GM11168 (cell line): ENCODE data around the gene EPHB6.

Experiments used
- in situ Hi-C: fragments of 300-500 bp; cut with MboI; formaldehyde crosslinking; loops from one replicate; pipeline ENCODE4 v1.12.0; 2022; ENCODE audit warnings: low sequenced_read_pairs; ENCODE audit not compliant: unreplicated experiment

Gene EPHB6

DNA sequence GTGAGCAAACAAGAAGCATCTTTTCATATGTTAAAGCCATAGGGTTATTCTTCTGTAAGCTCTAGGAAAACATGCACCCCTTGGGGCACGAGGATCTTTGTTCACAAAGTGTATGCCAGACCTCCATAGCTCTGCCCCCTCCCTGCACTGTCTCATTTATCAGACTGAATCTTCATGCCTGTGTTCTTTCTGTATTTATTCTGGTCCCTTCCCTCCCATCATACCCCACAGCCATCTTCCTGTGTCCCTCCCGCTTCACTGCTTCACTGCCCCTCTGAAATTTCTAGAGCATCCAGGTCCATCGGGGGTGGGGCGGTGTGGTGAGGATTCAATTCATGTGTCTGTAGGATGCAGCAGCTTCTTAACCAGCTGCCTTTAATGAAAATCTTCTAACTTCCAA, 7.5 kb downstream of the EPHB6 start:
- in situ Hi-C loops, result loop anchor here (25.0 kb wide), 1 partner anchor 350 kb away; the partner anchor contains the start of gene TAS2R40

DNA sequence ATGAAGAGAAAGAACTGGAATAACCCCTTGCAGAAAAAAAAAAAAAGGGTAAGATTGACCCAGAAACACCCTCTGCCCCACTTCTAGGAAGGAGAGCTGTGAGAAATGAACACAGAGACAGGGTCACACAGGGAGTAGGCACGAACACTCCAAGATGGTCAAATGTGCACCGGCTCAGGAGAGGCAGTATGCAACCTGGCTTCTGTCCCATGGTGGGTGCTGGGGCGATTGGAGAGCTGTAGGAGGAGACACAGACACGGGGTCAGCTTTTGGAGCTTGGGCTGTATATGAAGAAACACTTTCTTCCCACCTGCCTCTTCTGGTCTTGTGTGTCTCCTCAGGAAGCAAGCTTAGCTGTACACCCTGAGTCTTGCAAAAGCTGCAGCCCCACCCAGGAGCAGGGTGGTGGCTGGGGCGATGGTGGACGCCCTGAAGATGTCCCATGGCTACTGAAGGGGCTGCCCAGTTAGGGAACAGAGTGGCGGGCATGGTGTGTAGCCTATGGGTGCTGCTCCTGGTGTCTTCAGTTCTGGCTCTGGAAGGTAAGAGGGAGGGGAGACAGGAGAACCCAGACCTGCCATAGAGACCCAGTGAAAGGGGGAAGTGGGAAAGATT, 8.0 kb downstream of the EPHB6 start:
- in situ Hi-C loops, result loop anchor here (25.0 kb wide), 1 partner anchor 349 kb away; the partner anchor contains the start of gene TAS2R40

DNA sequence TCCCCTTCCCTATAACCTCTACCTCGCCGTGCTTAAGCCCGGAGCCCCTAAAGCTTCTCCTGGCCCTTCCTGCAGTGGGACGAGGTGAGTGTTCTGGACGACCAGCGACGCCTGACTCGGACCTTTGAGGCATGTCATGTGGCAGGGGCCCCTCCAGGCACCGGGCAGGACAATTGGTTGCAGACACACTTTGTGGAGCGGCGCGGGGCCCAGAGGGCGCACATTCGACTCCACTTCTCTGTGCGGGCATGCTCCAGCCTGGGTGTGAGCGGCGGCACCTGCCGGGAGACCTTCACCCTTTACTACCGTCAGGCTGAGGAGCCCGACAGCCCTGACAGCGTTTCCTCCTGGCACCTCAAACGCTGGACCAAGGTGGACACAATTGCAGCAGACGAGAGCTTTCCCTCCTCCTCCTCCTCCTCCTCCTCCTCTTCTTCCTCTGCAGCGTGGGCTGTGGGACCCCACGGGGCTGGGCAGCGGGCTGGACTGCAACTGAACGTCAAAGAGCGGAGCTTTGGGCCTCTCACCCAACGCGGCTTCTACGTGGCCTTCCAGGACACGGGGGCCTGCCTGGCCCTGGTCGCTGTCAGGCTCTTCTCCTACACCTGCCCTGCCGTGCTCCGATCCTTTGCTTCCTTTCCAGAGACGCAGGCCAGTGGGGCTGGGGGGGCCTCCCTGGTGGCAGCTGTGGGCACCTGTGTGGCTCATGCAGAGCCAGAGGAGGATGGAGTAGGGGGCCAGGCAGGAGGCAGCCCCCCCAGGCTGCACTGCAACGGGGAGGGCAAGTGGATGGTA, 9.2 kb downstream of the EPHB6 start:
- in situ Hi-C loops, result loop anchor here (25.0 kb wide), 1 partner anchor 348 kb away; the partner anchor contains the start of gene TAS2R40

DNA sequence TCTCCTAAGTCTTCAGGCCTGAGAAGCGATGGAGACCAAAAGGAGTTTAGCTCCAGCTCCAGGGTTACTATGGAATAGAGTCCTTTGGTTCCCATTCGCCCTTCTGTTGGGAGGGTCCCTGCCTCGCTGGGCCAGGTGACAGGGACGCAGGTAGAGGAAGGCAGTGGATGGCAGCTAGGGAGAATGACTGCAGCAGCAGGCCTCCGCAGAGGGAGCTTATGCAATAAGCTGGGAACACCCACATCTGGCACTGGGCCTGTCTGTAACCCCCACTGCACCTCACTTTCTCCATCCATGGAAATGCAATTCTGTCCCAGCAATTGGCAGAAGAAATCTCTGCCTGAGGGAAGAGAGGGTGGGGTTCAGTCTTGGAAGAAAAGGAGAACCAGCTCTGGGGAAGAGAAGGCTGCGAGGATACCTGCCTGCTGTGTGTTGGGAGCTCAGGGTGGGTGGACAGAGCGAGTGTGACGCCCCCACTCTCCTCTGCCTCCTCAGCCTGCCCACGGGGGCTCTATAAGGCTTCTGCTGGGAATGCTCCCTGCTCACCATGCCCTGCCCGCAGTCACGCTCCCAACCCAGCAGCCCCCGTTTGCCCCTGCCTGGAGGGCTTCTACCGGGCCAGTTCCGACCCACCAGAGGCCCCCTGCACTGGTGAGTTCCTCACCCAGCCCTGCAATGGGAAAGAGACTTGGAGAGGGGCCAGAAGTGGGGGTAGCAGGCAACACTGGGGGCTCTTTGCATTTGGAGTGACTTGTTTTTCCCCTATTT, 10.3 kb downstream of the EPHB6 start:
- in situ Hi-C loops, result loop anchor here (25.0 kb wide), 1 partner anchor 347 kb away; the partner anchor contains the start of gene TAS2R40

DNA sequence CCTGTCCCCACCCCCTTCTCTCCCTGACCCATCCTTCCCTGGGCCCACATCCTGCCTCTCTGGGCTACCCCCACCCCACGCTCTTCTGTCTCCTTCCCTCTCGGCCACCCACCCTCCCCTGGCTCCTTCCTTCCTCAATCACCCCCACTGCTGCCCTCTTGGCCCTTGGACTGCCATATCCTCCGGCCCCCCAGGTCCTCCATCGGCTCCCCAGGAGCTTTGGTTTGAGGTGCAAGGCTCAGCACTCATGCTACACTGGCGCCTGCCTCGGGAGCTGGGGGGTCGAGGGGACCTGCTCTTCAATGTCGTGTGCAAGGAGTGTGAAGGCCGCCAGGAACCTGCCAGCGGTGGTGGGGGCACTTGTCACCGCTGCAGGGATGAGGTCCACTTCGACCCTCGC, 10.9 kb downstream of the EPHB6 start:
- in situ Hi-C loops, result loop anchor here (25.0 kb wide), 1 partner anchor 347 kb away; the partner anchor contains the start of gene TAS2R40

DNA sequence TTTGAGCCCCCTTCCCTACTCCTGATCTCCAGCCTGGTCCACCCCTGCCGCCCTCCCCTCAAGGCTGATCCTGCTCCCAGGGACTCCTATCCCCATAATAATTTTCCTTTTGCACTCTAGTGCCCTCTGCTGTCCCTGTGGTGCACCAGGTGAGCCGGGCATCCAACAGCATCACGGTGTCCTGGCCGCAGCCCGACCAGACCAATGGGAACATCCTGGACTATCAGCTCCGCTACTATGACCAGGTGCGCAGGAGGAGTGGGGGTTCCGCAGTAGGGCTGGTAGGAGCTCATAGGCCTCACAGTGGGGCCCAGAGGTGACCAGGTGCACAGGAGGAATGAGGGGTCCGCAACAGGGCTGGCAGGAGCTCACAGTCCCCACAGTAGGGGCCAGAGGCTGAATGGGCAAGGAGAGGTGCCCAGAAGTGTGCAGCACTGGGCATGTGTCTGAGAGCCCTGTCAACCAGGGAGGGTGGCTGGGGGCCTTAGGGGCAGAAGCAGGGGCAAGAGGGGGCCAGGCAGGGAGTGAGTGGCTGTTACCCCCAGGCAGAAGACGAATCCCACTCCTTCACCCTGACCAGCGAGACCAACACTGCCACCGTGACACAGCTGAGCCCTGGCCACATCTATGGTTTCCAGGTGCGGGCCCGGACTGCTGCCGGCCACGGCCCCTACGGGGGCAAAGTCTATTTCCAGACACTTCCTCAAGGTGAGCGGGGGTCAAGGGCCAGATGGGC, 11.7 kb downstream of the EPHB6 start:
- in situ Hi-C loops, result loop anchor here (25.0 kb wide), 1 partner anchor 346 kb away; the partner anchor contains the start of gene TAS2R40

DNA sequence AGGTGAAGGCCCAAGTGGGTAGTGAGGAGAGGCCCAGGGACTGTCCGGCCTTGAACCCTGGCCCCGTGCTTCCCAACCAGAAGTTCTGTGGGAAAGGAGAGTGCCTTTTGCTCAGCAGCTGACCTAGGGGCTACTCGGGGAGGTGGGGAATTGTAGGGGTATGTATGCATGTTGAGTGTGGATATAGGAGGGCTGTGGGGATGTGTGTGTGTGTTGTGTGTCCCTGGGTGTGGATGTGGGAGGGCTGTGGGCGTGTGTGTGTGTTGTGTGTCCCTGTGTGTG, 12.2 kb downstream of the EPHB6 start:
- in situ Hi-C loops, result loop anchor here (25.0 kb wide), 1 partner anchor 345 kb away; the partner anchor contains the start of gene TAS2R40

DNA sequence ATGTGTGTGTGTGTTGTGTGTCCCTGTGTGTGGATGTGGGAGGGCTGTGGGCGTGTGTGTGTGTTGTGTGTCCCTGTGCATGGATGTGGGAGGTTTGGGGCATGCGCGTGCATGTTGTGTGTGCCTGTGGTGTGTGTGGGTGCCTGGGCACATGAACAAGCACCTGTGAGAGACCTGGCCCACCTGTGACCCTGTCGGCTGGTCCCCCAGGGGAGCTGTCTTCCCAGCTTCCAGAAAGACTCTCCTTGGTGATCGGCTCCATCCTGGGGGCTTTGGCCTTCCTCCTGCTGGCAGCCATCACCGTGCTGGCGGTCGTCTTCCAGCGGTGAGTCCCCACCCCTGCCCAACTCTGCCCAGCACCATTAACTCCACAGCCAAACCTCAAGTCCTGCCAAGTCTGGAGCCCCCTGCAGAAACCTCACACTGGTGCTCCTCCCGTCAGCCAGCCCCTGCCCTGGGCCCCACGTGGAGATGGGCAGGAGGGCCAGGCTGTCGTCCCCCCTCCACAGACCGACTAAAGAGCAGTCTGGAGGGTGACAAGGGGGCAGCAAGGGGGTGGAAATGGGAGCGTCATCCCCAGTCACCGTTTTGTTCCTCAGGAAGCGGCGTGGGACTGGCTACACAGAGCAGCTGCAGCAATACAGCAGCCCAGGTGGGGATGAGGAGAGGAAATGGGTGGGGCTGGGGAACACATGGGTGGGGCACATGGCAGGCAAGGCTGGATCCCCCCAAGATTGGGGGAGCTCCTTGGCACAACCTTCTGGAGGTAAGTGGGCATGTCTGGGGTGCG, 12.7 kb downstream of the EPHB6 start:
- in situ Hi-C loops, result loop anchor here (25.0 kb wide), 1 partner anchor 345 kb away; the partner anchor contains the start of gene TAS2R40

DNA sequence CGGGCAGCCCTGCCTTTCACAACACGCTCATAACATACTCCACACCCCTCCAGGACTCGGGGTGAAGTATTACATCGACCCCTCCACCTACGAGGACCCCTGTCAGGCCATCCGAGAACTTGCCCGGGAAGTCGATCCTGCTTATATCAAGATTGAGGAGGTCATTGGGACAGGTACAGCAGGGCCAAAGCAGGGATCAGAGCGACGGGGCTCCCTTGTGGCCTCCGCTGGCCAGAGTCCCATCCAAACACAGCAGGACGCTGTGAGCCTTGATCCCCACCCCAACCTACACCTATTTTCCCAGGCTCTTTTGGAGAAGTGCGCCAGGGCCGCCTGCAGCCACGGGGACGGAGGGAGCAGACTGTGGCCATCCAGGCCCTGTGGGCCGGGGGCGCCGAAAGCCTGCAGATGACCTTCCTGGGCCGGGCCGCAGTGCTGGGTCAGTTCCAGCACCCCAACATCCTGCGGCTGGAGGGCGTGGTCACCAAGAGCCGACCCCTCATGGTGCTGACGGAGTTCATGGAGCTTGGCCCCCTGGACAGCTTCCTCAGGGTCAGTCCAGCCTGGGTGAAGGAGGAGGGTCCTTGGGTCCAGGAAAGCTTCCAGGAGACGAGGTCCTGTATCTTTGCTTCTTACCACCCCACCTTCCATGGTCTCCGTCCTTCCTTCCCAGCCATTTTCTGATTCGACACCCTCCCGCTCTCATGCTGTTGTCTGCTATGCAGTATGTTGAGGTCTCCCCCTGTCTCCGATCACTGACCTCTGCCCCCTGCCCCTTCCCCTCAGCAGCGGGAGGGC, 13.5 kb downstream of the EPHB6 start:
- in situ Hi-C loops, result loop anchor here (25.0 kb wide), 1 partner anchor 344 kb away; the partner anchor contains the start of gene TAS2R40

DNA sequence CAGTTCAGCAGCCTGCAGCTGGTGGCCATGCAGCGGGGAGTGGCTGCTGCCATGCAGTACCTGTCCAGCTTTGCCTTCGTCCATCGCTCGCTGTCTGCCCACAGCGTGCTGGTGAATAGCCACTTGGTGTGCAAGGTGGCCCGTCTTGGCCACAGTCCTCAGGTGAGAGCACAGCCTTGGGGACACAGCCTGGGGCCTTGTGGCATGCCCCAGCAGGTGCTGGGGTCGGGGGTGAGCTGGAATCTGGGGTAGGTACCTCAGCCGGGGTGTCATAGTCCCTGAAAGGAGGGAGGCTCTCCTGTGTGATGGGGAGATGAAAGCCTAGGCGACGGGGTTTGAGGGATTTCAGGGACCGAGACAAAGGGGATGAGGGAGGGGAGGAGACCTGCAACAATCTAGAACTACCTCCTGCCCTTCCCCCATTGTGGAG, 14.1 kb downstream of the EPHB6 start:
- in situ Hi-C loops, result loop anchor here (25.0 kb wide), 1 partner anchor 343 kb away; the partner anchor contains the start of gene TAS2R40

DNA sequence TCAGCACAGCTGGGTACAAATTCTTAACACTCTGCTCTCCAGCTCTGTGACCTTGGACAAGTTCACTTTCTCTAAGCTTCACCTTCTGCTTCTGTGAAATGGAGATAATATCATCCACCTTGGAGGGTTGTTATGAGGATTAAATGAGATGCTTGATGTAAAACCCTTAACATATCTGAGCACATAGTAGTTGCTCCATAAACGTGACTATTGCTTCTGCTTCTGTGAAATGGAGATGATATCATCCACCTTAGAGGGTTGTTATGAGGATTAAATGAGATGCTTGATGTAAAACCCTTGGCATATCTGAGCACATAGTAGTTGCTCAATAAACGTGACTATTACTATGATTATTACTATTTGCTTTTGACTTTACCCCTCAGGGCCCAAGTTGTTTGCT, 14.6 kb downstream of the EPHB6 start:
- in situ Hi-C loops, result loop anchor here (25.0 kb wide), 1 partner anchor 343 kb away; the partner anchor contains the start of gene TAS2R40

DNA sequence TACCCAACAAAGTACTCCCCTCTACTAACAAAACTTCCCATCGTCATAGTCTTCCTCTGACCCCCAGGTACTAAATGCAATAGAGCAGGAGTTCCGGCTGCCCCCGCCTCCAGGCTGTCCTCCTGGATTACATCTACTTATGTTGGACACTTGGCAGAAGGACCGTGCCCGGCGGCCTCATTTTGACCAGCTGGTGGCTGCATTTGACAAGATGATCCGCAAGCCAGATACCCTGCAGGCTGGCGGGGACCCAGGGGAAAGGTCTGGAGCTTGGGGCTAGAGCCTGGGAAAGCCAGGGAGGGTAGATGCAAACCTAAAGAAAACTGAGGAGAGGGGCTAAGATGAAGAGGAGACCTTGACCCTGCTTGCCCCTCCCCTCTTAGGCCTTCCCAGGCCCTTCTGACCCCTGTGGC, 15.3 kb downstream of the EPHB6 start:
- in situ Hi-C loops, result loop anchor here (25.0 kb wide), 1 partner anchor 342 kb away; the partner anchor contains the start of gene TAS2R40

DNA sequence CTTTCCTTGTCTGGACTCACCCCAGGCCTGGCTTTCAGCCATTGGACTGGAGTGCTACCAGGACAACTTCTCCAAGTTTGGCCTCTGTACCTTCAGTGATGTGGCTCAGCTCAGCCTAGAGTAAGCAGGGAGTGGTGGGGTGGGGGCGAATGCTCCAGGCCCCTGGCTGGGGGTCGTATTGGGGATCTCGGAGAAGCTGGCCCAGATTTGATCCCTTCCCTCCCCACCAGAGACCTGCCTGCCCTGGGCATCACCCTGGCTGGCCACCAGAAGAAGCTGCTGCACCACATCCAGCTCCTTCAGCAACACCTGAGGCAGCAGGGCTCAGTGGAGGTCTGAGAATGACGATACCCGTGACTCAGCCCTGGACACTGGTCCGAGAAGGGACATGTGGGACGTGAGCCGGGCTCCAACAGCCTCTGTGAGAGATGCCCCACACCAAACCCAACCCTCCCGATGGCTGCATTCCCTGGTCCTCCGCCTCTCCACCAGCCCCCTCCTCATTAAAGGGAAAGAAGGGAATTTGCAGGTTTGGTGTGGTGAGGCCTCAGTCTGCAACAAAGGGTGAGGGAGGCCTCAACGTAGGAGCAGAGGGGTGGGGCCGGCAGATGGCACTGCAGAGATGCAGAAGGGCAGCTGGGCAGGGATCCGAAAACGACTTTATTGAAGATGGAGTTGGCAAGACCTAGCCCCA, 15.8 kb downstream of the EPHB6 start:
- in situ Hi-C loops, result loop anchor here (25.0 kb wide), 1 partner anchor 342 kb away; the partner anchor contains the start of gene TAS2R40

DNA sequence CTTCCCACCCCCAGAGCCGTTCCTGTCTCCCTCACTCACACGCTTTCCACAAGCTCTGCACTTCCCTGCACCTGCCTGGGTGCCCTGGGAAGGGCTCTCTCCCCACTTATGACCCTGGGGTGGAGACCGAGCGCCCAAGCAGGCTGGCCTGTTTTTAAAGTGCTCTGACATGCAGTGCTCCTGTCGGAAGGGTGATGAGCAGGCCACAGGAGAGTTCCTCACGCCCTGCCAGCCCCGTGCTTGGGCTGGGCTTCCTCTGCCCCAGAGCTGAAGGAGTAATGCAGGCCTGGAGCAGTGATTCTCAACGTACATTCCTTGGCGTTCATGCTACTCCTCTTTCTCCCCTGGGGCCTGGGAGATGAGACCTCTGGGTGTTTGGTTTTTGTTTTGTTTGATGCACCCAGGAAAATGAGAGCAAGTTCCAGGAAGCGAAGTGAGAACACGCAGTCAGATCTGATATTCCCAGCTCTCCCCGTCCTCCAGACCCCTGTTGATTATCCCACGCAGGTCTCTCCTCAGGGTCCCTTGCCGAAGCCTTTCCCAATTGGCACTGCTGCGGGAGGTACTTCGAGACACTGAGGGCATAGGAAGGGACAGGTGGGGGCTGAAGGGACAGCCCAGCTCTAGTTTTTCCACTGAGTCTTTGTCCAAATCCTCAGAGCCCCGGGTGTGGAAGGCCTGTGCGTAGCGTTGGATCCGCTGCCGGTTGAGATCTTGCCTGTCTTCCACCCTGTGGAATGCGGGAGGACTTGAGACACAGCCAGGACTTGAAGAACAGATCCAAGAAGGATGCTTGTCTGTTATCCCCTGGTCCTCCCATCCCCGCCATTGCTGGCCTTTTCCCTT, 16.6 kb downstream of the EPHB6 start:
- in situ Hi-C loops, result loop anchor here (25.0 kb wide), 1 partner anchor 341 kb away; the partner anchor contains the start of gene TAS2R40

DNA sequence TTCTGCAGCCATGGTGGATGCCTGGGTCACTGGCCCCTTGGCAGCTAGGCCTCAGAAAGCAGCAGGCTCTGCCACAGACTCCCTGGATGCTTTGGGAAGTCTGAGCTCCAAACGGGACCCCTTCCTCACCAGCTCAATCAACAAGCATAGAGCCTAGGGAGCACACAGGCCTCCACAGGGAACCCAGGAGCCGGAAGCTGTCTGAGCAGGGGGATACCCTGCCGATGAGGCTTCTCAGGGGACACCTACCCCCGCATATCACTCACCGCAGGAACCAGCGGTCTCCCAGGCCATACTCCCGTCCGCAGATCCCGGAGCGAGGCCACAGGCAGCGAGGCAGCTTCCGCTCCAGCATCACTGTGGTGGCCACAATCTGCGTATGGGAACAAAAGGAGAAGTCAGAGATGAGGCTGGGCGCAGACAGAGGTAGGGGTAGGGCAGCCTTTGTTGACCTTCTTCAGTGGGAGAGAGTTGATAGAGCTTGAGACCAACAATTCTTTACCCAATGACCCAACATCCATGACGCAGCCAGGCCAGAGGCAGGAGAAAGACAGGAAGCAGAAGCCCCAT, 17.3 kb downstream of the EPHB6 start:
- in situ Hi-C loops, result loop anchor here (25.0 kb wide), 1 partner anchor 340 kb away; the partner anchor contains the start of gene TAS2R40

DNA sequence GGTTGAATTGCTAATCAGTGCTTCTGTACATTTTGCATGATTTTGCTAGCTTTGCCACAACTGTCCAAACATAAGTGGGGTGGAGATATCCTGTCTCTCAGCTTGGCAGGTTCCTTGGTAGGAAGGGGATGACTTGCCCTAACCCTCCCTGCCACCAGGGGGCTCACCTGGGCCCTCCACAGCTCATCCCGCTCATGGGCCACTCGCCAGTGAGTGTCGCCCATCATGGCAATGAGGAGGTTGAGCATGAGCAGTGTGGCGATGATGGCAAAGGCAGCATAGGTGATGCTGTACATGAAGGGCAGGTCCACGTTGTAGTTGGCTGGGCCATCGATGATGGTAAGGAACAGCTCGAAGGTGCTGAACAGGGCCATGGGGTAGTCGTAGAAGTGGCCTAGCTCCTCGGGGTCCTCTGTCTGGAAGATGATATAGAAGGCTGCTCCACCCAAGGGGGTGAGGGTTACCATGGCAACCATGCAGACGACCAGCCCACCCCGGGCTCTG, 18.5 kb downstream of the EPHB6 start:
- in situ Hi-C loops, result loop anchor here (25.0 kb wide), 1 partner anchor 339 kb away; the partner anchor contains the start of gene TAS2R40
